ENCODE data around the gene MRPL22.

DNA sequence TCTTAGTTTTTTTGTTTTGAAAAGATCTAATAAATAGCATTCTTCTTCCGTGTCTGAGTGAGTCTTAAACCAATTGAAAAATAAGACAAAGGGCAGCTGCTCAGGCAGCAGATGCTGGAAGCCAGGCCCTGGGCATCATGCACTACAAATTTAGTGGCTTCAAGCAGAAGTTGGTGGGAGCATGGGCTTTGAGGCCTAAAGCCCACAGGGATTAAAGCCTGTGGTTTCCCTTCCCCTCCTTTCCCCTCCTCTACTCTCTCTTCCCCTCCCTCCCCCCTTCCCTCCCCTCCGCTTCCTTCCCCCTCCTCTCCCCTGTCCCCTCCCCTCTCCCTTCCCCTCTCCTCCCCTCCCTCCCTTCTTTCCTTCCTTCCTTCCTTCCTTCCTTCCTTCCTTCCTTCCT lies 52.6 kb downstream of the MRPL22 start:
- TF ChIP-seq POLR2A (IDR thresholded peaks at IDR 0.05; ENCODE audit: low read length) (no peak), GATA1 (IDR thresholded peaks at IDR 0.05; ENCODE audit: low read depth, low read length) (no peak)

Measured in erythroblast (primary cell).